Left ventricle myocardium inferior (tissue), 1 donor: ENCODE results near the gene IMPDH2. TPM values are rescaled to one million over a fixed set of nuclear protein-coding genes. Genes with fewer than 3 reads are reported as not detected.

Experiments used
- DNase-seq: peaks from one replicate; pipeline ENCODE4 v3.0.0-alpha.2; 2020
- H3K27ac ChIP-seq: fragments of 200-600 bp; replicated peaks from 2 replicates; pipeline ENCODE4 v1.8.0; 2021
- H3K27me3 ChIP-seq: fragments of 200-600 bp; 2 replicates; pipeline ENCODE4 v1.8.0; 2021; ENCODE audit warnings: low read depth
- H3K36me3 ChIP-seq: fragments of 200-600 bp; 2 replicates; pipeline ENCODE4 v1.8.0; 2021
- H3K4me1 ChIP-seq: fragments of 200-600 bp; 2 replicates; pipeline ENCODE4 v1.8.0; 2021
- H3K4me3 ChIP-seq: fragments of 200-600 bp; 2 replicates; pipeline ENCODE4 v1.8.0; 2021; ENCODE audit warnings: mild to moderate bottlenecking, moderate library complexity
- H3K9me3 ChIP-seq: fragments of 200-600 bp; replicated peaks from 2 replicates; pipeline ENCODE4 v1.8.0; 2021
- intact Hi-C: fragments of 100-400 bp; cut with micrococcal nuclease; formaldehyde crosslinking; loops from one replicate; pipeline ENCODE4 v1.11.0; 2022
- total RNA-seq: library from RNA; stranded (reverse); fragmentation: NEBNext Ultra II Directional; extraction: Animal tissue kit (Norgen Biotek cat#: 25700); gene quantifications from one replicate; pipeline ENCODE4 v1.2.1, GENCODE V29; 2021
- TF ChIP-seq, protein P1 (sequence below): fragments of 200-600 bp; IDR thresholded peaks from 2 replicates; pipeline ENCODE4 v1.8.0; 2021; ENCODE audit warnings: antibody characterized with exemption, mild to moderate bottlenecking, borderline replicate concordance
- donor health status: DM: no; HTN: yes; CAD: no; lungs with severe emphysema.

IMPDH2 gene
- total RNA-seq, 1 donor from 2014 or later: 46.9 TPM

GRCh38 chr3:49021213-49021812 lies 7.9 kb downstream of the IMPDH2 start:
- Histone ChIP-seq H3K27me3 (no peaks in the 10 kb centered on the region), H3K27ac (peak overlapping the region; percentile 98), H3K9me3 (no peaks in the 10 kb centered on the region), H3K36me3 (peaks cover 38% of the 10 kb centered on the region), H3K4me3 (peak overlapping the region; percentile 86), H3K4me1 (peaks cover 86% of the 10 kb centered on the region)
- TF ChIP-seq, protein P1, sequence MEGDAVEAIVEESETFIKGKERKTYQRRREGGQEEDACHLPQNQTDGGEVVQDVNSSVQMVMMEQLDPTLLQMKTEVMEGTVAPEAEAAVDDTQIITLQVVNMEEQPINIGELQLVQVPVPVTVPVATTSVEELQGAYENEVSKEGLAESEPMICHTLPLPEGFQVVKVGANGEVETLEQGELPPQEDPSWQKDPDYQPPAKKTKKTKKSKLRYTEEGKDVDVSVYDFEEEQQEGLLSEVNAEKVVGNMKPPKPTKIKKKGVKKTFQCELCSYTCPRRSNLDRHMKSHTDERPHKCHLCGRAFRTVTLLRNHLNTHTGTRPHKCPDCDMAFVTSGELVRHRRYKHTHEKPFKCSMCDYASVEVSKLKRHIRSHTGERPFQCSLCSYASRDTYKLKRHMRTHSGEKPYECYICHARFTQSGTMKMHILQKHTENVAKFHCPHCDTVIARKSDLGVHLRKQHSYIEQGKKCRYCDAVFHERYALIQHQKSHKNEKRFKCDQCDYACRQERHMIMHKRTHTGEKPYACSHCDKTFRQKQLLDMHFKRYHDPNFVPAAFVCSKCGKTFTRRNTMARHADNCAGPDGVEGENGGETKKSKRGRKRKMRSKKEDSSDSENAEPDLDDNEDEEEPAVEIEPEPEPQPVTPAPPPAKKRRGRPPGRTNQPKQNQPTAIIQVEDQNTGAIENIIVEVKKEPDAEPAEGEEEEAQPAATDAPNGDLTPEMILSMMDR: no peak
- intact Hi-C loops: no loop called here
- peak; percentile 100 for DNase-seq

- H3K27me3 ChIP-seq: no peaks in the 10 kb centered on the region
- TF ChIP-seq, protein P1: no peak
- peak overlapping the region; percentile 86 for H3K4me3 ChIP-seq
- peaks cover 38% of the 10 kb centered on the region for H3K36me3 ChIP-seq
- peaks cover 78% of the 10 kb centered on the region for H3K4me1 ChIP-seq
- DNase-seq: peak; percentile 62
- no peaks in the 10 kb centered on the region for H3K9me3 ChIP-seq
- intact Hi-C loops: no loop called here
- peak overlapping the region; percentile 98 for H3K27ac ChIP-seq
Measured at GRCh38 chr3:49020330-49021212, 8.6 kb downstream of the IMPDH2 start.

DNA sequence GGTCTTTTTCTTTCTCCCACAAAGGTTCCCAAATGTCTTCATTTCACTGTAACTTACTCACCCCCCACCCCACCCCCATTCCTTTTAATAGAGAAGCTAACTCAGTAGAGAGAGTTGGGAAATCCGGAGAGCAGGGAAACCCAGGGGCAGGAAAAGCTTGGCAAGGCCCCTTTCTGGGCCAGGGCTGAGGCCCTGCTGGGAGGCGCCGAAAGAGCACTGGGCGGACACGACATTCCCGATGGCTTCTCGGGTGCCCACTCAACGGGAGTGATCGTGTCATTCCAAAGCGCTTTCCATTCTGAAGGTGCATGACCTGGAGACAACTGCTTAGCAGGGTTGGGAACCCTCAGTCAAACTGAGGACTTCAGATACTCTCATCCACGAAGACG lies 9.3 kb downstream of the IMPDH2 start:
- Histone ChIP-seq H3K27me3 (no peaks in the 10 kb centered on the region), H3K36me3 (peaks cover 38% of the 10 kb centered on the region), H3K9me3 (no peaks in the 10 kb centered on the region), H3K27ac (peak overlapping the region; percentile 98), H3K4me1 (peaks cover 72% of the 10 kb centered on the region), H3K4me3 (peak overlapping the region; percentile 86)
- intact Hi-C loops: no loop called here
- no peak for DNase-seq
- TF ChIP-seq, protein P1: no peak

DNA sequence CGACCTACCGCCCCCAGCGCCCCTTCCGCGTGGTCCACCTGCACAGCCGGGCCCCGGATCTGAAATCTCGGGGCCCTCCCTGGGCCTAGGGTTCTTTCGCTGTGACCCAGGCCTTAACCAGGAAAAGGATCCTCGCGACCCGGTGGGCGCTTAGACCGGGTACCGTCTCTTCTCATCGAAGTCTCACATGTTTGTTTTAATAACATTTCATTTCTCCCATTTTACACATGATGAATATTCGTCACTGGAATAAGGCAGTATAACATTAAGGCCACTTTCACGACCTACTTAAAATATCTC lies 10.5 kb downstream of the IMPDH2 start:
- H3K9me3 ChIP-seq: no peaks in the 10 kb centered on the region
- DNase-seq: no peak
- peaks cover 65% of the 10 kb centered on the region for H3K4me1 ChIP-seq
- H3K4me3 ChIP-seq: peak overlapping the region; percentile 88
- intact Hi-C loops: no loop called here
- peak overlapping the region; percentile 74 for H3K27ac ChIP-seq
- peaks cover 37% of the 10 kb centered on the region for H3K36me3 ChIP-seq
- no peaks in the 10 kb centered on the region for H3K27me3 ChIP-seq
- TF ChIP-seq, protein P1: no peak

DNA sequence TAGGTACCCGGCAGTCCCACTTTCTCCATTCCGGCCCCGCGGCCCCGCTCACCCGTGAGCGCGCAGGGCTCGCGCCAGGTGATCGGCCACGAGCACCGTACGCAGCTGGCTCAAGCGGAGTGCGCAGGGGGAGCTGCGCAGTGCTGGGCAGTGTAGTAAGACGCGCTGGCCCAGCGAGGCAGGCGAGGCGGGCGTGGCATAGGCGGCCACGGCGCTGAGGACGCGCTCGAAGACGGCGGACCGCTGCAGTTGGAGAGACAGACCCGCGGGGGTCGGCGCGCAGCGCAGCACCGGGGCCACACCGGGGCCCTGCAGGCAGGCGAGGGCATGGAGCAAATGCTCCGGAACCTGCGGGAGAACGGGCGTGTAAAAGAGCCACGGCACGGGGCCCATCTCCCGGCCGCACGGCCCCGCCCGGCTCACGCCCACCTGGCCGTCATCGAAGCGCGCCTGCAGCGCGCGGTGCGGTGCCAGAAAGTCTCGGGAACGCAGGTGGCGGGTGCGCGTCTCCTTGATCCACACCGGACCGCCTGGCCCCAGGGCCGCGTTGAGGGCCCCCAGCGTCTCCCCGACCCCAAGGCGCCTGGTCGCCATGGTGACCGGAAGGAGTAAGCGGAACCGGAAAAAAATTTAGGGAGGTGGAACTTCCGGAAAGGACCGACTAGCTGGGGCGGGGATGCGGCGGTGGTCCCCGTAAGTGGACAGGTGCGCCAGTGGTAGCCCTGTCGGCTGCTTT lies 11.1 kb downstream of the IMPDH2 start, which contains the start of gene DALRD3:
DALRD3 (minus strand) TSS at position 610 of the 736 bp plus-strand sequence; CDS start at position 594, 16 bp downstream.
- Histone ChIP-seq H3K9me3 (no peaks in the 10 kb centered on the region), H3K4me3 (peak within 1 kb of the TSS; percentile 88), H3K4me1 (peaks cover 65% of the 10 kb centered on the region), H3K27ac (peak within 1 kb of the TSS; percentile 74), H3K36me3 (peaks cover 35% of the 10 kb centered on the region), H3K27me3 (no peaks in the 10 kb centered on the region)
- TF ChIP-seq, protein P1: no peak
- intact Hi-C loops: no loop called here
- peak; percentile 61 for DNase-seq
